HG02840 (cell line): Measurements from ENCODE around the gene TMEM150B.

ENCODE experiments used
- ATAC-seq: cut with Tn5 transposase; IDR thresholded peaks from one replicate; pipeline ENCODE4 v1.9.1; 2021; ENCODE audit warnings: mild to moderate bottlenecking, moderate library complexity, moderate number of reproducible peaks; ENCODE audit not compliant: unreplicated experiment, low FRiP score

The TMEM150B gene

DNA sequence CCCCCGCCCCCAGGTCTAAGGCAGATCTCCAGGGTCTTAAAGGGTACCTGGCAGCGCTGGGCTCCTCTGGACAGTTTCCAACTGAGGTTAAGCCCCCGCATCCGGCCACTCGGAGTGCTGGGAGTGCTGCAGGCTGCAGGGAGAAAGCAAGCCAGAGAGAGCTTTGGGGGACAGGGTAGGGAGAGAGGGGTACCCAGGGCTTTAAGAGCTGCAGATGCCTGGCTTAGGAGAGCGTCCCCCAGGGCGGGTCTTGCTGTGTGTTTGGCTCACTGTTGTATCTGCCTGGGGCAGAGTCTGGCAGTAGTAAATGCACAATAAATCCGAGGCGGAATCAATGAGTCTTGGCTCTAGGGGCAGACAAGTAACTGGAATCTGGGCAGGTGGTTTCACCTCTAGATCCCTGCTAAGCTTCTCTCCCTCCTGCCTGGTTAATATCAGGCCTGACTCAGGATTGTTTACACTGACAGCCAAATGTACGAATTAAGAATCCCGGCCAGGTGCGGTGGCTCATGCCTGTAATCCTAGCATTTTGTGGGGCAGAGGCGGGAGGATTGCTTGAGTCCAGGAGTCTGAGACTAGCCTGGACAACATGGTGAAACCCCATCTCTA is 30.2 kb upstream of the TMEM150B start:
- ATAC-seq = no peak

DNA sequence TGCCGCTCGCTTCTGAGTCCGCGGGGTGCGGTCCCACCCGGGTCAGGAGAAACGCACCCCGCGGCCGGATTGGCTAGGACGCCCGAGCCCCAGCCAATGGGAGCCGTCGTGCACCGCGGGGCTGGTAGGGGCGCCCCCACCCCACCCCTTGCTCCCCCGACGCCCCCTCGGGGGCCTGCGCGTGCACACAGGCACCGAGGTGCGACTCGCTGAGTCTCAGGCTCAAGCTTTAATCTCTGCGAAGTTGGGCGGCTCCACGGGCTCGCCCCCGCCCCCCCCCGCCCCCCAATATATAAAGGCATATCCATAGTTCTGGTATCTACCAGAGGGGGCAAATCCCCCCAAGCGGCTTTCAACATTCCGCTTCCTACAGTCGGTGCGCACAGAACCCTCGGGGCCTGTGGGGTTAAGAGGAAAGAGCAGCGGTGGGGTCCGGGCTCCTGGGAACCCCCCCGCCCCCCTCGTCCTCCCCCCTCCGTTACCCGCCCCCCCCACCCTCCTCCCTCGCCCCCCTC is 29.6 kb upstream of the TMEM150B start, which contains the start of gene COX6B2:
COX6B2 (minus strand) TSS at position 22 of the 515 bp plus-strand sequence. CDS start 198 bp downstream, outside the sequence.
- ATAC-seq = no peak

DNA sequence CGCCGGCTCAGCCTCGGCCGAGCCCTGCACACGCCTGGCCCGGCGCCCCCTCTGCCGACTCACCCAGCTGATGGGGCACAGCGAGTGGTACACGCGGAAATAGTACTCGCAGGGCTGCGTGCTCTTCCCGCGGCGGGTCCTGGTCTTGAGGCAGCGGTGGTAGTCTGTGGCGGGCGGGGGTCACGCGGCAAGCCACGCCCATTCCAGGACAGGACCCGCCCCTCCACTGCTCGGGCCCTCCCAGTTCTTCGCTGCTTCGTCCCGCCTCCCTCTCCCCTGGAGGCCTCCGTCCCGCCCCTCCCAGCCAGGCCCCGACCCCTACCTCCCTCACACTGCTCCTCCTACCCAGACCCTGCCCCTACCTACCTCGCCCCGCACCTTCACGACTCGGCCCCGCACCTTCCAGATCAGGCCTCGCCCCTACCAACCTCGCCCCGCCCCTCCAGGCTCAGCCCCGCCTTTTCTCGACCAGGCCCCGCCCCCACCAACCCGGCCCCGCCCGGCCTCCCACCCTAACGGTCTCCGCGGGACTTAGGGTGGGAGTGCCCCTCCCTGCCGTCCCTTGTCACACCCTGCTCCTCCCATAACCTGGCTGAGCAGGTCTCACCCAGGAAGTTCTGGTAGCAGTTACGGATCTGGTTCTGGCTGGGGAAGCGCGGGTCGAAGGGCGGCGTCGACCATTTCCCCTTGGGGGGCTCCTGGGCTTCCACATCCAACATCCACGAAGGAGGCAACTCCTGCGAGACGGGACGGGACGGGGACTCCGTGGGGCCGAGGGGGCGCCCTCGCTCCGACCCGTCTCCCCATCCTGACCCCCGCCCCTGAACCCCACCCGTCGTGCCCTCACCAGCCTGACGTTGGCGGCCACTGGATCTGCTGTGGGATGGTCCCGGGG is 28.9 kb upstream of the TMEM150B start:
- ATAC-seq = no peak

DNA sequence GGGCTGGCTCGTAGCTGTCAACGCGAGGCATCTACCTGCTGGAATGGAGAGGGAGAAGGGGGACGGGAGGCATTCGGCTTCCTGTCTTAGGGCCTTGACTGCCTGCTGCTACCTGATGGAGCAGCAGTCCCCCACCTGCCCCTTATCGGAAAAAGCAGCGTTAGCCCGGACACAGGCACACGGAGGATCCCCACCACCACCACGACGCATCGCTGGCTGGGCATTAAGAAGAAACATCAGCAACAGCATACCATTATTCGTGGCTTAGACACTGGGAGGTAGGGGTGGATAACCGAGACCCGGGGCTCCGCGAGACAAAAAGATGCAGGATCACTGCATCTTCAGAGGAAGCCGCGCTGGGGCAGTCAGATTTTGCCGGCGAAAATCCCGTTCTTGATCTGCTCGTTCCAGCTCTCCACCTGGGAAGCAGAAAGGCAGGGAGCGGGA is 28.2 kb upstream of the TMEM150B start:
- ATAC-seq = no peak

DNA sequence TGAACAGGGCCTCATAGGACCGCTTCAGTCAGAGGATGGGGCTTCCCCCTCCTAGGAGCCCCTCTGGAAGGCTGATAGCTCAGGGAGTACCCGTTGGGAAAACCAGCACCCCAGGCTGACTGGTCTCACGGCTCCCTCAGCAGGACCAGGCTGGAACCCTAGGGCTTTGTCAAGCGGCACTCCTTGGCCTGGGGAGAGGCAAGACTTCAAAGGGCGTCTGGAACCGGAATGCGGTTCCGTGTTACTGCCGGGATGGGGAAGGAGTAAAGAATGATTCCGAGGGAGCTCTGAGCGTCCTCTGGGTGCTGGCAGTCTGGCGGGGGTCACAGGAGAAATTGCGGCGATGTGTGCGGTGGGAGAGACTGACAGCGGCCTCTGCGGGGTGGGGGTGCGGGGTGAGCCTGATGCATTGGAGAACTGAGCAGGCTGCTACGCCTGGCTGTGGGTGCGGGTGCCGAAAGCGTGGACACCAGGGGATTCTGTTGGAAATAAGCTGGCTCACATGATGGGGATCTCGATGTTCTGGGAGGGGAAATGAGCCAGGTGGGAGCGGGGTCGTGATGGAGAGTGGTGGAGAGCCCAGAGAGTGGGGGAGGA is 27.5 kb upstream of the TMEM150B start:
- no peak for ATAC-seq

DNA sequence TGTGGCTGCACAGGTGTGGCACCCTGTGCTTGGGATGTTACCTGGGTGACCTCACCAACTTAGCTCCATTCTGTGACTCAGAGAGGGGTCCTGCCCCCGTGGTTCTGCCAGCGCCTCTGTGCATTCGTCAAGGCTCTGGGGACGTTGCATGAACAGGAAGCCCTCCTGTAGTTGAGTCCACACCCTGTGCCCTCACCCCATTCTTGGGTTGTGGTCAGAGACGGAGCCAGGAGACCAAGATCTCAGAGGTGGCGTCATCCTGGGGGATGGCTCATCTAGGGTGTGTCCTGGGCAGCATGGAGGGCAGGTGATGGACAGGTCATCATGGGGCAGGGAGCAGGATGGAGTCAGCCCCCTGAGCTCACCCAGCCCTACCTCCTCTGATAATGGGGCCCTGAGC is 26.9 kb upstream of the TMEM150B start:
- ATAC-seq = no peak

DNA sequence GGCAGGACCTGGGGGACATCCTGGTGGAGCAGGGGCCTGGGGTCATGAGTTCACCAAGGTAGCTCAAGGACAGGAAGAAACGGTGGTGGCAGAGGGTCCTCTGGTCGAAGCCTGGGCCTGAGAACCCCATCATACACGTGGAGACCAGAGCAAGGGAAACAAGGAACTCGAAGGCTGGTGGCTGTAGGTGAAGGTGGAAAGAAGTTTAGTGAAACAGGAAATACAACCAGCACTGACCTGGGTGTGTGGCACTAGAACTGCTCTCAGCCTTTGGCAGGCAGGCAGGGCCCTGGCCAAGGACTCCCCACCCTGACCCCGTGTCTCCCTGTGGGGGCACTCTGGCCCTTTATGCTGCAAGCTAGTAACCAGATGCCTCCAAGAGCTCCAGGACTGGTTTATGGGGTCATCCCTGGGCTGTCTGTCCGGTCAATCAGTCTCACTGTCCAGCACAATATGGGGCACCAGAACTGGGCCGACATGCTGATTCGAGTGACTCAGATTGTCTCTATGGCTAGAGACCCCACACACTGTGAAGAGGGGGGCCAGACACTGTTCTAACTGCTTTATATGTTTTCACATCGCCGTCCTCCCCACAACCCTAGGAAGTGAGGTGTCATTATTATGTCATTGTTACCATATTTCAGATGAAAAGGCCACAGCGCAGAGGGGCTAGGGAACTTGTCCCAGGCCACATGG is 25.6 kb upstream of the TMEM150B start:
- ATAC-seq = no peak

DNA sequence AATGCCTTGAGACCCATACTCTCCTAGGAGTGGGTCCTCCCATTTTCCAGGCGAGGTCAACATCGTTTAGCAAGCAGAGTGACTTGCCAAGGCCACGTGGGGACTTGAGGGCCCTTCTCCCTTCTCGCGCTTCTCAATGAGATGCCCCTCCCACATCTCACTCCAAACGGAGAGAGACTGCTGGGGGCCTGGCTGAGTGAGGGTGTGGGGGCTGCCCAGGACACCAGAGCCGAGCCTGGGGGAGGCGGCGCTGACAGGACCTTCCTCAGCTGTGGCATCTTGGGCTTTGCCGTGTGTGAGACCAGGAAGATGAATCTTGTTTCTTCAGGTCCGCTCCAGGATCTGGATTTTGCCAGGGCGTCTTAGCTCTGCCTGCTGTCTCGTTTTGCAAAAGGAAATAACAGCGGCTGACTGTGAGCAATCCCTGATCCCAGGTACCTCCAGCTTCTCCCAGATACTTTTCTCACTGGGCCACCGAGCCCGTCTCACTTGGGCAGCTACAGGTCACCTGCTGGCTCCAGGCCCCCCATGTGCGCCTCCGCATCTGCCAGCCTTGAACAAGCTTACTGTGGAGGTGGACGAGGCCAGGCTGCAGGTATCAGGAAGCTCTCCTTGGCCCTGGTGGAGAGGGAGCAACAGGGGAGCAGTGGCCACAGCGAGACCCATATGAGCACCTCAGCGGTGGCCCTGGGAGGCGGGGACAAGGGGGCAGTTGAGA is 23.3 kb upstream of the TMEM150B start:
- no peak for ATAC-seq

DNA sequence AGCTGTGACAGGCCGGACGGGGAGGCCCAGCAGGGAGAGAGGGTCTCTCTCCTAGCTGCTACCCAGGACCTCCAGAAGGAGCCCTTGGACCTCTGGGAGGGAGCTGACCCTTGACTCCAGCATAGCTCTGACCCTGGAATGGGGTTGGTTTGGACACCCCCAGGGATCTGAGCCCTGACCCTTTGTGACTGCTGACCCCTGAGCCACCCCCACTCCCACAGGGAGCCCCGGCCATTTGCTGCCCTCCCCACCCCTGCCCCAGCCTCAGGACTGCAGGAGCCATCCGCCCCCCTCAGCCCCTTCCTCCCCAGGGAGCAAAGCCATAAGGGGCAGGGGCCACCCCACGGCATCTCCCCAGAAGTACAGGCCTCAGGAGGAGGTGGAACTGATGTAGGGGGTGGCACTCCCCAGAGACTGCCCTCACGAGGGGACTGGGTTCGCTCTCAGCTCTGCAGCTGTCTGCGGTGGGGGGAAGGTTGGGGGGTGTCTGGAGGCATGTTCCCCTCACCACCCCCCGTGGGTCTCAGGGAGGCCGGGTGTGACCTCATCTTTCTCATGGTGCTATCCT is 22.4 kb upstream of the TMEM150B start:
- ATAC-seq = no peak

DNA sequence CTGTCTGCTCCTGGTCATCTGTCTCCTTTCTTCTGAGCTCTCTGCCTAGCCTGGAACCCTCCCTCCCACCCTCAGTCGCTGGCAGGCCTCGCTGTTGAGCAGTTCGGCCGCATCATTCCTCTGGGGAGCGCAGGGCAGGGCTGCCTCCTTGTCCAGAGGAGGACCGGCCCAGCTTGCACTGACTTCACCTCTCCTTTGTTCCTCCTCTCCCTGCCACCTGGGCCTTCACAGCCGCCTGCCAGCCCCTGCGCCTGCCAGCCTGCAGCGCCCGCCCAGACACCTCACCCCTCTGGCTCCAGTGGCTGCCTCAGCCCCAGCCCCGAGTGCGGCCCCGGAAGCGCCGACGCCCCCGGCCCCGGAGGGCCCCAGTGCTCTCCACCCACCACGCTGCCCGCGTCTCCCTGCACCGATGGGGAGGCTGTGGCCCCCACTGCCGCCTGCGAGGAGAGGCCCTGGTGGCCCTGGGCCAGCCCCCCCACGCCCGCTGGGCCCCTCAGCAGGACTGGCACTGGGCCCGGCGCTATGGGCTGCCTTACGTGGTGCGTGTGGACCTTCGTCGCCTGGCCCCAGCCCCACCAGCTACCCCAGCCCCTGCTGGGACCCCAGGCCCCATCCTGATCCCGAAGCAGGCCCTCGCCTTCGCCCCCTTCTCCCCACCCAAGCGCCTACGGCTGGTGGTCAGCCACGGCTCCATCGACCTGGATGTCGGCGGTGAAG is 21.7 kb upstream of the TMEM150B start:
- no peak for ATAC-seq

DNA sequence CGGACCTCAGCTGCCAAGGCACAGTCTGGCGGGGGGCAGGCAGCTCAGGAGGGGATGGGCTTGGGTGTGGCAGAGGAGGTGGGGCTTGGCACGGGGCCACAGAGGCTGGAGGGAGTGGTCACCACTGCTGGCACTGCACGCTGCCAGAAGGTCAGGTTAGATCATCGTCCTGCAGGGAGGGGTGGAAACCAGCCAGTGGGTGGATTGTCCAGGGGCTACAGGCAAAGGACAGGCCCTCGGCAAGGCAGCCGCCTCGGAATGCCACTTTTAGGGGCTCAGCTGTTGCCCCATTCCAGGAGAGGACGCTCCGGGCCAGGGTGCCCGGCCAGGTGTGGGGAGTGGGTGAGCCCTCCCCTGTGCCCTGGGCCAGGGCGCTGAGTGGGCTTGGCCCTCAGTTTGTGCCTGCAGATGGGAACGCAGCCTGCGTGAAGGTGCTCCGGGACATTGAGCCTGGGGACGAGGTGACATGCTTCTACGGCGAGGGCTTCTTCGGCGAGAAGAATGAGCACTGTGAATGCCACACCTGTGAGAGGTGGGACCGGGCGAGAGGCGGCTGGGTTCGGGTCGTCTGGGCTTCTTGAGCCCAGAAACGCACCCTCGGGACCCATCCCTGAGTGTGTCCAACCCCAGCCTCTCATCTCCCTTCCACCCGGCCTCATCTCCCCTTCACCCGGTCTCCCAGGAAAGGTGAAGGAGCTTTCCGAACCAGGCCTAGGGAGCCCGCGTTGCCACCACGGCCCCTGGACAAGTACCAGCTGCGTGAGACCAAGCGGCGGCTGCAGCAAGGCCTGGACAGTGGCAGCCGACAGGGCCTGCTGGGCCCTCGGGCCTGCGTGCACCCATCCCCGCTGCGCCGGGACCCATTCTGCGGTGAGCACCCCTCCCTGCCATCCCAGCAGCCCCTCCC is 20.9 kb upstream of the TMEM150B start:
- no peak for ATAC-seq

DNA sequence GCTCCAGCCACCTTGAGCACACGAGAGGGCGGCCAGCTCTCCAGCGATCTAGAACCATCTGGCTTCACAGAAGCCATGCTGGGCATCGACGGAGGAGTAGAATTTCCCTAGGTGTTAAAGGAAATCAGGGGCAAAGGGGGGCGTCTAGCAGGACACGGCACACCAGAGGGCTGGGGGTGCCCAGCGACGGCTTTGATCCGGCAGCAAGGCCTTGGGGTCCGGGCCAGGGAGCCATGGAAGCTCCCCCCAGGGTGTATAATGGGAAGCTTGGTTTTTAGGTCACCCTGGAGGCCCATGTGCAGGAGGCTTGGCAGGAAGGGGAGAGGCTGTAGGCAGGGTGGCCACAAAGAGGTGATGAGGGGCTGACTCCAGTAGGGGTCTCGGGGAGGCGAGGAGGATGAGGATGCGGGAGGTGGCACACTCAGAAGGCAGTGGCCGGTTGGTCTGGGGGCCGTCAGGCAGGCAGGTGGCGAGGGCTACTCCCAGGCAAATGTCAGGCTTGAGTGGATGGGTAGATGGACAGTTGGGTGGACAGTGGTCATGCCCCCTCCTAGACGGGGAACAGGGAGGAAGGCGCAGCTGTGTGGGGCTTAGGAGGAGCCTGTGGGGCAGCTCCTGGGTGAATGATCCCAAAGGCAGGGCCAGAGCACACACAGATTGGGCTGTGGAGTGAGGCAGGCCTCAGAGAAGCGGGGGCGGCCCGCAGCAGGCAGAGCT is 20.1 kb upstream of the TMEM150B start:
- no peak for ATAC-seq

DNA sequence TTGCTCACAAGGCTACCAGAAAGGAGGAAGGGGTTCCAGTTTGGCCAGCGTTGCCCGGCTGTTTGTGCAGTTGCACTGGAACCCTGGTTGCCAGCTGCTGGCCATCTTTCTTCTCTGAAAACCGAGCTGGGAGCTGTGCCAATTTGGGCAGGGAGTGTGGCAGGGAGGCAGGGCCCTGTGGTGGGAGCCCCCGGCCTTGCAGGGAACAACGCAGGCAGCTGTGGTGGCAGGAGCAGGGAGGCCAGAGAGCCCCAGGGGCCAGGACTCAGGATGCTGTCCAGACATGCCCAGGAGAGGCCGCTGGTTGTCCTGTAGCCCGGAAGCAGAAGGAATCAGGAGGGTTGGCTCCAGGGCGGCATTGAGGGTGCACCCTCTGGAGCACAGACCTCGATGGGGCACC is 19.3 kb upstream of the TMEM150B start:
- ATAC-seq = no peak

DNA sequence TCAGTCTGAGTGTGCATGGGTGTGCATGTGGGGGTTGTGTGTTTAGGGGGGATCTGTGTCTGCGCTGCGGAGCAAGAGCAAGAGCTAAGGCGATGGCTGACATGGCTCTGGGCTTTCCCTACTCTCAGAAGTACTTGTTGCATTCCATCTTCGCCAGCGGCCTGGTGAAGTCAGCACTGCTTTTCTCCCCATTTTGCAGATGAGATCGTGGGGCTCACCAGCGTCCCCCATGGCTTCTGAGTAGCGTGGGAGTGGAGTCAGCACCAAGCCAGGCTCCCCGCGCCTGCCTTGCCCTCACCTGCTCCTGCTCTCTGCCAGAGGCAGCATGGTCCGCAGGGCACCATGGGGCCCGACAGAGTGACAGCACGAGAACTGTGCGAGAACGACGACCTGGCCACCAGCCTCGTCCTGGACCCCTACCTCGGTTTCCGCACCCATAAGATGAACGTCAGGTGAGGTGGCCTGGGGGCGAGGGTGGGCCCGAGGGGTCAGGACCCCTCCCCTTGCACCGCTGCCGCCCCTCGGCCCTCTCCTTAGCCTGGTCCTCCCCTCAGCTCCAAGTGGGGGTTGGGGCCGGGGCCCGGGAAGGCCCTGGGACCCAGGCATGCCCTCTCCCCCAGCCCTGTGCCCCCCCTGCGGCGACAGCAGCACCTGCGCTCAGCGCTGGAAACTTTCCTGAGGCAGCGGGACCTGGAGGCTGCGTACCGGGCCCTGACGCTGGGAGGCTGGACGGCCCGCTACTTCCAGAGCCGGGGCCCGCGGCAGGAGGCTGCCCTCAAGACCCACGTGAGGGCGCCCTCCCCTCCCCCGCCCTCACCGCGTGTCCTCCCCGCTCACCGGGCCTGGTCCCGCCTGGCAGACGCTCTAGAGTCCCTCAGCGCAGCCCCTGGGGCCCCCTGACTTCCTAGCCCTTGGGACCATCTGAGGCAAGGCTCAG is 16.7 kb upstream of the TMEM150B start:
- ATAC-seq = no peak

DNA sequence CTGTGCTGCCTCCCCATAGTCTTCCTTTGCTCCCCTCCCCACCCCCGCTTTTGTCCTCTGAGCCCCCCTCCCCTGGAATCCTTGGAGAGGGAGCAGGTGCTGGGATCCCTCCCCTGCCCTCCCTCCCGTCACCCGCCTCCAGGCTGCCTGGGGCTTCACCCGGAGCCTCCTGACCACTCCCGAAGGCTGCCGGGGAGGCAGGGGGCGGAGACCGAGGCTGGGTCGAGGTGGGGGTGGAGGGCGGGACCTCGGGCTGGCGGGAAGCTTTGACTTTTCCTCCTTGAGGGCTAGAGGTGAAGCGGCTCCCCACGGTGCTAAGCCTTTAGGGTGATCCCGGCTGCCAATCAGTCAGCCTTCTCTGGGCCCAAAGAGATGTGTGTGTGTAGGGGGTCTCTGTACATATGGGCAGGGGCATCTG is 16.0 kb upstream of the TMEM150B start:
- no peak for ATAC-seq

DNA sequence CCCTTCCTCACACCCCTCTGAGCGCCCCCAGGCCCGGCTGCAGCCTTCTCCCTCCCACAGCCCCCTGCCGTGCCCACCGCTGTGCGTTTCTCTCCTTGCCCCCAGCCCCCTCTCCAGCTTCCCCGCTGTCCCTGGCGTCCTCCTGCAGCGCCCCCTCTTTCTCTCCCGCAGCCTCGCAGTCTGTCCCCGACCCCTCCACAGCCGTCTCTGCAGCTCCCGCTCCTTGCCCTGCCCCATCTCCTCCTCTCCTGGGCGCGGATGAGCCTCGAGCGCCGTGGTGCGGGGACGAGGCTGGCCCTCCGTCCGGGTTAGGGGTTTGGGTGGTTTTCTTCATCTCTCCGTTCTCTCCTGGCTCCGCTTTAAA is 15.6 kb upstream of the TMEM150B start:
- ATAC-seq = no peak
